ENCODE measurements around the gene CSF2.

CSF2 gene

GRCh38 chr5:132055441-132055807 lies 18.2 kb upstream of the CSF2 start:
- DNase-seq: no peak

GRCh38 chr5:132055808-132056609 lies 17.6 kb upstream of the CSF2 start:
- no peak for DNase-seq

- no peak for DNase-seq
These were observed 16.7 kb upstream of the CSF2 start for GRCh38 chr5:132056610-132057497.

GRCh38 chr5:132057498-132058255 lies 15.9 kb upstream of the CSF2 start:
- no peak for DNase-seq

GRCh38 chr5:132058646-132059042 lies 14.9 kb upstream of the CSF2 start:
- no peak for DNase-seq

GRCh38 chr5:132059043-132059695 lies 14.4 kb upstream of the CSF2 start:
- no peak for DNase-seq

GRCh38 chr5:132059696-132060500 lies 13.7 kb upstream of the CSF2 start:
- no peak for DNase-seq

- DNase-seq: no peak
These were observed 13.0 kb upstream of the CSF2 start, which contains the start of gene IL3 for GRCh38 chr5:132060501-132061161. Gene IL3, plus strand, starts transcription at chr5:132060655. Its CDS starts 52 bp downstream, at chr5:132060707.

GRCh38 chr5:132063090-132063911 lies 10.3 kb upstream of the CSF2 start:
- DNase-seq: peak; percentile 48

GRCh38 chr5:132064140-132064539 lies 9.4 kb upstream of the CSF2 start:
- no peak for DNase-seq

GRCh38 chr5:132064738-132065331 lies 8.8 kb upstream of the CSF2 start:
- DNase-seq: peak; percentile 70

- peak; percentile 64 for DNase-seq
These were observed 8.1 kb upstream of the CSF2 start for GRCh38 chr5:132065351-132065937.

- DNase-seq: no peak
These were observed 7.5 kb upstream of the CSF2 start for GRCh38 chr5:132065951-132066701.

GRCh38 chr5:132066871-132067270 lies 6.7 kb upstream of the CSF2 start:
- DNase-seq: no peak

GRCh38 chr5:132067451-132067850 lies 6.1 kb upstream of the CSF2 start:
- DNase-seq: no peak

GRCh38 chr5:132067941-132068808 lies 5.4 kb upstream of the CSF2 start:
- no peak for DNase-seq

GRCh38 chr5:132069561-132069960 lies 4.0 kb upstream of the CSF2 start:
- no peak for DNase-seq
